GF-D8 (cell line): ENCODE measurements around the gene CDYL.
A peak's percentile ranks its signal among the peaks of the same experiment; 100 is the strongest.

ENCODE experiments used
- DNase-seq: peaks from one replicate; lab custom pipeline; 2025; lab: John Stamatoyannopoulos, UW

CDYL gene

GRCh38 chr6:4909063-4909706 lies 133.0 kb downstream of the CDYL start:
- DNase-seq: no peak

- no peak for DNase-seq
Measured at GRCh38 chr6:4910037-4910760, 134.0 kb downstream of the CDYL start.

- no peak for DNase-seq
Measured at GRCh38 chr6:4912559-4912958, 136.4 kb downstream of the CDYL start.

- DNase-seq: no peak
Measured at GRCh38 chr6:4913705-4914419, 137.7 kb downstream of the CDYL start.

GRCh38 chr6:4914420-4915159 lies 138.4 kb downstream of the CDYL start:
- no peak for DNase-seq

- DNase-seq: no peak
Measured at GRCh38 chr6:4916954-4917561, 140.9 kb downstream of the CDYL start.

- no peak for DNase-seq
Measured at GRCh38 chr6:4920914-4921410, 144.8 kb downstream of the CDYL start.

- no peak for DNase-seq
Measured at GRCh38 chr6:4922488-4923037, 146.4 kb downstream of the CDYL start.

GRCh38 chr6:4923081-4923480 lies 146.9 kb downstream of the CDYL start:
- no peak for DNase-seq

- no peak for DNase-seq
Measured at GRCh38 chr6:4924661-4925271, 148.6 kb downstream of the CDYL start.

- DNase-seq: no peak
Measured at GRCh38 chr6:4925580-4925979, 149.4 kb downstream of the CDYL start.

- peak; percentile 12 for DNase-seq
Measured at GRCh38 chr6:4928426-4928825, 152.2 kb downstream of the CDYL start.

GRCh38 chr6:4929097-4929718 lies 153.0 kb downstream of the CDYL start:
- DNase-seq: no peak

GRCh38 chr6:4930025-4930691 lies 154.0 kb downstream of the CDYL start:
- DNase-seq: no peak

GRCh38 chr6:4931530-4932227 lies 155.5 kb downstream of the CDYL start:
- DNase-seq: no peak

- no peak for DNase-seq
Measured at GRCh38 chr6:4932228-4932903, 156.2 kb downstream of the CDYL start.

GRCh38 chr6:4935486-4935885 lies 159.3 kb downstream of the CDYL start:
- DNase-seq: no peak

- DNase-seq: no peak
Measured at GRCh38 chr6:4935975-4936680, 159.9 kb downstream of the CDYL start.
